Esophagus squamous epithelium (tissue), 4 donors: ENCODE data around the gene TEKTIP1.

Source experiments
- CTCF ChIP-seq, 6 experiments: fragments of 450-650 bp in 4 of 6; fragments of 200-600 bp in 2 of 6; sonication (generic) in 2 of 6; IDR thresholded peaks; one replicate each; pipeline ENCODE4 v1.5.1; 2016 to 2019; ENCODE audit warnings: antibody characterized with exemption in 6 of 6, mild to moderate bottlenecking in 4 of 6, moderate library complexity in 4 of 6
- POLR2A ChIP-seq, 4 donors: fragments of 450-650 bp; IDR thresholded peaks; one replicate each; pipeline ENCODE4 v1.6.1; 2017; ENCODE audit warnings: antibody characterized with exemption in 4 of 4, mild to moderate bottlenecking in 4 of 4, moderate library complexity in 3 of 4

- TF ChIP-seq POLR2A (IDR thresholded peaks at IDR 0.05) (peak in 3 of 4 donors; percentile 80 to 88 (median 88)), CTCF (IDR thresholded peaks at IDR 0.05) (peak in 1 of 6 experiments; percentile 12)
Measured at GRCh38 chr19:3505598-3506383, 33.2 kb upstream of the TEKTIP1 start, which contains the start of gene FZR1.
